Heart left ventricle (tissue), 16 donors: ENCODE measurements around the gene GRXCR2. TPM values are rescaled to one million over a fixed set of nuclear protein-coding genes. Genes with fewer than 3 reads are reported as not detected.

Experiments
- ATAC-seq, 4 donors: fragments of 200-7000 bp; cut with Tn5 transposase; one replicate each; pipeline ENCODE4 v1.9.1; 2020 to 2022; ENCODE audit warnings: moderate library complexity in 4 of 4, mild to moderate bottlenecking in 3 of 4, moderate number of reproducible peaks in 1 of 4
- DNase-seq, 5 donors: peaks; one replicate each; pipeline ENCODE4 v3.0.0-alpha.2; 2020
- H3K27ac ChIP-seq, 12 donors: fragments of 200-600 bp; sonication (generic) in 4 of 12; one replicate each; pipeline versions ENCODE4 v1.5.0 to v1.8.0; 2016 to 2022; ENCODE audit warnings: mild to moderate bottlenecking in 2 of 12
- H3K27me3 ChIP-seq, 9 donors: fragments of 200-600 bp; sonication (generic) in 2 of 9; one replicate each; pipeline versions ENCODE4 v1.5.1 to v1.8.0; 2016 to 2022; ENCODE audit warnings: mild to moderate bottlenecking in 3 of 9
- H3K36me3 ChIP-seq, 9 donors: fragments of 200-600 bp; sonication (generic) in 2 of 9; one replicate each; pipeline versions ENCODE4 v1.5.0 to v1.8.0; 2018 to 2022; ENCODE audit warnings: mild to moderate bottlenecking in 2 of 9
- H3K4me1 ChIP-seq, 12 donors: fragments of 200-600 bp; sonication (generic) in 4 of 12; one replicate each; pipeline versions ENCODE4 v1.5.0 to v1.8.0; 2016 to 2022; ENCODE audit warnings: mild to moderate bottlenecking in 3 of 12
- H3K4me3 ChIP-seq, 12 donors: fragments of 200-600 bp; sonication (generic) in 4 of 12; one replicate each; pipeline versions ENCODE4 v1.5.0 to v1.8.0; 2017 to 2022; ENCODE audit warnings: mild to moderate bottlenecking in 9 of 12, moderate library complexity in 4 of 12
- H3K9me3 ChIP-seq, 12 donors: fragments of 200-600 bp; sonication (generic) in 4 of 12; one replicate each; pipeline versions ENCODE4 v1.5.0 to v1.8.0; 2016 to 2022; ENCODE audit warnings: mild to moderate bottlenecking in 1 of 12
- CTCF ChIP-seq, 12 donors: fragments of 200-600 bp; sonication (generic) in 4 of 12; IDR thresholded peaks; one replicate each; pipeline versions ENCODE4 v1.5.0 to v1.8.0; 2018 to 2022; ENCODE audit warnings: antibody characterized with exemption in 12 of 12, mild to moderate bottlenecking in 5 of 12
- POLR2A ChIP-seq, 2 donors: fragments of 450-650 bp; IDR thresholded peaks; one replicate each; pipeline ENCODE4 v1.6.1; 2017; ENCODE audit warnings: antibody characterized with exemption in 2 of 2, mild to moderate bottlenecking in 2 of 2, moderate library complexity in 2 of 2
- WGBS, 4 donors: extraction: QIAGEN DNeasy Blood & Tissue Kit in 2 of 4; methylation state at CpG; one replicate each; pipeline versions ENCODE4 v1.1.5 to v1.1.7; 2013 to 2018; 5-methylcytosine and 5-hydroxymethylcytosine counted together
- intact Hi-C, 10 donors: fragments of 100-400 bp; cut with DNase I; formaldehyde crosslinking; loops; one replicate each; pipeline versions ENCODE4 v1.11.1 to v1.14.2; 2022
- long read RNA-seq, 3 donors: library from polyadenylated mRNA; unstranded; transcript quantifications; one replicate each; pipeline ENCODE4 v2.0.0, GENCODE V29; 2020 to 2021
- polyA plus RNA-seq, 2 donors: library from polyadenylated mRNA; stranded (reverse); fragments of 200-250 nt; gene quantifications; one replicate each; pipeline ENCODE4 v1.2.3, GENCODE V29; 2013
- total RNA-seq, 9 donors: library from RNA; depleted of rRNA in 2 of 9; stranded (reverse); fragments of >200 nt in 2 of 9; fragmentation: NEBNext Ultra II Directional in 3 of 9; extraction: Animal tissue kit (Norgen Biotek cat#: 25700) in 3 of 9; gene quantifications; one replicate each; pipeline versions ENCODE4 v1.1.0 to v1.2.4, GENCODE V29; 2016 to 2023
- donor health status: ischemic (EF 13 %, LVEDD 7.1; RV severe dilation, severe dysfunction).
- donor health status: healthy with polysubstance abuse.
- donor health status: DM: no; HTN: yes; CAD: no.
- donor health status: DM: no; HTN: no; CAD: no.
- donor health status: ischemic (EF 25% LVEDD 6.9; RV normal size, moderate dysfunction).
- donor health status: ischemic (EF 25% LVEDD 5.7; RV mildly dilated, moderate dysfunction).
- donor health status: healthy.
- donor health status: DM: yes; HTN: yes; CAD: no.
- donor health status: ischemic (EF 35%, LVEDD 5.7; RV mildly dilated, moderate dysfunction).
- donor health status: nonischemic (EF 11% LVEDD 7.7; RV severe dilation, severe dysfunction).
- donor health status: DM: yes; HTN: yes; CAD: no.
- donor health status: PGD.
- donor health status: ischemic (EF 29% LVEDD 5.4; RV normal size, mild dysfunction).
- donor health status: nonischemic (EF 23%, LVEDD 6.1; RV moderate dilation, normal function).

The GRXCR2 gene
- total RNA-seq (1 to 10 TPM in 3 of 9 donors, under 1 TPM in 4, not detected in 2; 0.28 to 5.7 (median 0.79) TPM), polyA plus RNA-seq (under 1 TPM in 1 of 2 donors, not detected in 1; 0.80 TPM)
- long read RNA-seq, donor 1, partial matches to known transcripts: 0 of 2 reads
- long read RNA-seq, donor 1, other reads (novel, unspliced or antisense): 2 of 2 reads
- long read RNA-seq, donor 2: 0 reads
- long read RNA-seq, donor 3: 0 reads

GRCh38 chr5:145872914-145873313 lies at the start of gene GRXCR2:
Gene GRXCR2 (minus strand): TSS chr5:145873014. CDS start chr5:145872968, 46 bp downstream.
- intact Hi-C loops: no loop called here
- no peaks in the 10 kb centered on the region for H3K36me3 ChIP-seq
- no peak within 1 kb of the TSS for H3K4me3 ChIP-seq
- ATAC-seq (no peak), DNase-seq (no peak)
- 59 to 93% (median 76%) methylated on average over 3 of the region's 3 CpGs for WGBS, 4 donors
- TF ChIP-seq POLR2A (IDR thresholded peaks at IDR 0.05) (no peak), CTCF (IDR thresholded peaks at IDR 0.05) (no peak)
- no peaks in the 10 kb centered on the region for H3K27me3 ChIP-seq
- no peaks in the 10 kb centered on the region for H3K9me3 ChIP-seq
- H3K4me1 ChIP-seq: no peaks in the 10 kb centered on the region
- no peak within 1 kb of the TSS for H3K27ac ChIP-seq

GRCh38 chr5:145922059-145922458 lies 49.2 kb upstream of the GRXCR2 start:
- WGBS, 4 donors: 60 to 78% (median 77%) methylated on average over 2 of the region's 2 CpGs
- intact Hi-C loops: no loop called here
- DNase-seq: no peak
- H3K4me1 ChIP-seq: peaks cover 0 to 8% (median 3%) of the 10 kb centered on the region in 12 donors
- H3K4me3 ChIP-seq: no peak overlapping the region
- no peak overlapping the region for H3K27ac ChIP-seq
- no peaks in the 10 kb centered on the region for H3K36me3 ChIP-seq
- H3K9me3 ChIP-seq: no peaks in the 10 kb centered on the region
- no peaks in the 10 kb centered on the region for H3K27me3 ChIP-seq
- TF ChIP-seq CTCF (IDR thresholded peaks at IDR 0.05): no peak
- TF ChIP-seq POLR2A (IDR thresholded peaks at IDR 0.05): no peak
- ATAC-seq: no peak

- TF ChIP-seq CTCF (IDR thresholded peaks at IDR 0.05): no peak
- Histone ChIP-seq H3K27ac (no peak overlapping the region), H3K4me1 (peaks cover 0 to 8% (median 3%) of the 10 kb centered on the region in 12 donors), H3K9me3 (no peaks in the 10 kb centered on the region), H3K4me3 (no peak overlapping the region), H3K36me3 (no peaks in the 10 kb centered on the region), H3K27me3 (no peaks in the 10 kb centered on the region)
- ATAC-seq (no peak), DNase-seq (no peak)
- intact Hi-C loops: no loop called here
- 65 to 78% (median 74%) methylated on average over 2 of the region's 2 CpGs for WGBS, 4 donors
Measured at GRCh38 chr5:145921211-145921610, 48.4 kb upstream of the GRXCR2 start.

GRCh38 chr5:145920542-145921210 lies 47.9 kb upstream of the GRXCR2 start:
- H3K4me1 ChIP-seq: peaks cover 0 to 8% (median 3%) of the 10 kb centered on the region in 12 donors
- intact Hi-C loops: no loop called here
- H3K27ac ChIP-seq: no peak overlapping the region
- H3K27me3 ChIP-seq: no peaks in the 10 kb centered on the region
- no peak for DNase-seq
- H3K36me3 ChIP-seq: no peaks in the 10 kb centered on the region
- no peak overlapping the region for H3K4me3 ChIP-seq
- no peak for TF ChIP-seq POLR2A (IDR thresholded peaks at IDR 0.05)
- no peak for TF ChIP-seq CTCF (IDR thresholded peaks at IDR 0.05)
- no peak for ATAC-seq
- no peaks in the 10 kb centered on the region for H3K9me3 ChIP-seq
- 73 to 84% (median 79%) methylated on average over 1 of the region's 1 CpG for whole genome bisulfite sequencing, 4 donors
